Osteoblast (primary cell): ENCODE results near the gene H1-8. TPM values are rescaled to one million over a fixed set of nuclear protein-coding genes. Genes with fewer than 3 reads are reported as not detected.

Experiments
- DNase-seq: peaks from one replicate; pipeline ENCODE4 v3.0.0; 2011; ENCODE audit warnings: low spot score, mixed read lengths; ENCODE audit not compliant: insufficient read length; ENCODE audit errors: missing footprints
- H2AFZ ChIP-seq: 2 replicates; pipeline ENCODE4 v1.6.0; 2011; ENCODE audit warnings: mild to moderate bottlenecking, low read length
- H3K27ac ChIP-seq: 2 replicates; pipeline ENCODE4 v1.5.1; 2011; ENCODE audit warnings: mild to moderate bottlenecking, low read depth, low read length, moderate library complexity
- H3K27me3 ChIP-seq: 2 replicates; pipeline ENCODE4 v1.6.0; 2012; ENCODE audit warnings: mild to moderate bottlenecking, control low read depth, inconsistent platforms, low read length, moderate library complexity; ENCODE audit not compliant: insufficient read depth
- H3K36me3 ChIP-seq: 2 replicates; pipeline ENCODE4 v1.5.1; 2011; ENCODE audit warnings: mild to moderate bottlenecking, low read length, control low read depth, moderate library complexity; ENCODE audit not compliant: insufficient read depth
- H3K4me1 ChIP-seq: 2 replicates; pipeline ENCODE4 v1.5.1; 2011; ENCODE audit warnings: mild to moderate bottlenecking, low read length, control low read depth, moderate library complexity; ENCODE audit not compliant: insufficient read depth
- H3K4me2 ChIP-seq: 2 replicates; pipeline ENCODE4 v1.6.0; 2011; ENCODE audit warnings: mild to moderate bottlenecking, low read length; ENCODE audit not compliant: insufficient read depth
- H3K4me3 ChIP-seq: fragments of 200-600 bp; sonication (generic); 3 replicates; pipeline ENCODE4 v1.5.1; 2012; ENCODE audit warnings: mild to moderate bottlenecking, low read length, inconsistent platforms; ENCODE audit not compliant: insufficient read depth
- H3K79me2 ChIP-seq: 2 replicates; pipeline ENCODE4 v1.6.0; 2012; ENCODE audit warnings: mild to moderate bottlenecking, low read length, control low read depth, inconsistent platforms; ENCODE audit not compliant: insufficient read depth
- H3K9me3 ChIP-seq: 2 replicates; pipeline ENCODE4 v1.5.1; 2011; ENCODE audit warnings: low read depth, low read length, control low read depth
- H4K20me1 ChIP-seq: 2 replicates; pipeline ENCODE4 v1.6.0; 2012; ENCODE audit warnings: mild to moderate bottlenecking, low read length, control low read depth; ENCODE audit not compliant: insufficient read depth
- total RNA-seq: library from RNA; depleted of rRNA; stranded (reverse); fragments of >200 nt; gene quantifications from 2 replicates; pipeline ENCODE4 v1.2.3, GENCODE V29; 2012
- TF ChIP-seq, protein P1 (sequence below): IDR thresholded peaks from 2 replicates; pipeline ENCODE4 v1.5.1; 2011; ENCODE audit warnings: mild to moderate bottlenecking, low read depth, low read length, moderate library complexity; ENCODE audit errors: extremely low read depth

Gene H1-8
- total RNA-seq, 1 donor = not detected

GRCh38 chr3:129592381-129593131 is 49.6 kb downstream of the H1-8 start:
- no peak overlapping the region for H2AFZ ChIP-seq
- TF ChIP-seq, protein P1, sequence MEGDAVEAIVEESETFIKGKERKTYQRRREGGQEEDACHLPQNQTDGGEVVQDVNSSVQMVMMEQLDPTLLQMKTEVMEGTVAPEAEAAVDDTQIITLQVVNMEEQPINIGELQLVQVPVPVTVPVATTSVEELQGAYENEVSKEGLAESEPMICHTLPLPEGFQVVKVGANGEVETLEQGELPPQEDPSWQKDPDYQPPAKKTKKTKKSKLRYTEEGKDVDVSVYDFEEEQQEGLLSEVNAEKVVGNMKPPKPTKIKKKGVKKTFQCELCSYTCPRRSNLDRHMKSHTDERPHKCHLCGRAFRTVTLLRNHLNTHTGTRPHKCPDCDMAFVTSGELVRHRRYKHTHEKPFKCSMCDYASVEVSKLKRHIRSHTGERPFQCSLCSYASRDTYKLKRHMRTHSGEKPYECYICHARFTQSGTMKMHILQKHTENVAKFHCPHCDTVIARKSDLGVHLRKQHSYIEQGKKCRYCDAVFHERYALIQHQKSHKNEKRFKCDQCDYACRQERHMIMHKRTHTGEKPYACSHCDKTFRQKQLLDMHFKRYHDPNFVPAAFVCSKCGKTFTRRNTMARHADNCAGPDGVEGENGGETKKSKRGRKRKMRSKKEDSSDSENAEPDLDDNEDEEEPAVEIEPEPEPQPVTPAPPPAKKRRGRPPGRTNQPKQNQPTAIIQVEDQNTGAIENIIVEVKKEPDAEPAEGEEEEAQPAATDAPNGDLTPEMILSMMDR = no peak

GRCh38 chr3:129593230-129593594 is 50.2 kb downstream of the H1-8 start:
- peak overlapping the region; percentile 96 for H3K27ac ChIP-seq
- H3K4me2 ChIP-seq = peak overlapping the region; percentile 50
- H3K4me1 ChIP-seq = peaks cover 57% of the 10 kb centered on the region
- peak overlapping the region; percentile 5 for H3K4me3 ChIP-seq
- TF ChIP-seq, protein P1 = no peak
- H2AFZ ChIP-seq = peak overlapping the region; percentile 32
- H3K36me3 ChIP-seq = peaks cover 10% of the 10 kb centered on the region
- no peak for DNase-seq
- H4K20me1 ChIP-seq = peaks cover 11% of the 10 kb centered on the region
- H3K9me3 ChIP-seq = no peaks in the 10 kb centered on the region
- H3K27me3 ChIP-seq = no peaks in the 10 kb centered on the region
- H3K79me2 ChIP-seq = peaks cover 88% of the 10 kb centered on the region

More at GRCh38 chr3:129592381-129593131, 49.6 kb downstream of the H1-8 start:
- H4K20me1 ChIP-seq = peaks cover 11% of the 10 kb centered on the region
- H3K4me3 ChIP-seq = no peak overlapping the region
- peak overlapping the region; percentile 96 for H3K27ac ChIP-seq
- H3K36me3 ChIP-seq = peaks cover 11% of the 10 kb centered on the region
- H3K27me3 ChIP-seq = no peaks in the 10 kb centered on the region
- peaks cover 88% of the 10 kb centered on the region for H3K79me2 ChIP-seq
- H3K9me3 ChIP-seq = no peaks in the 10 kb centered on the region
- DNase-seq = peak; percentile 92
- H3K4me2 ChIP-seq = peak overlapping the region; percentile 50
- peaks cover 50% of the 10 kb centered on the region for H3K4me1 ChIP-seq

DNA sequence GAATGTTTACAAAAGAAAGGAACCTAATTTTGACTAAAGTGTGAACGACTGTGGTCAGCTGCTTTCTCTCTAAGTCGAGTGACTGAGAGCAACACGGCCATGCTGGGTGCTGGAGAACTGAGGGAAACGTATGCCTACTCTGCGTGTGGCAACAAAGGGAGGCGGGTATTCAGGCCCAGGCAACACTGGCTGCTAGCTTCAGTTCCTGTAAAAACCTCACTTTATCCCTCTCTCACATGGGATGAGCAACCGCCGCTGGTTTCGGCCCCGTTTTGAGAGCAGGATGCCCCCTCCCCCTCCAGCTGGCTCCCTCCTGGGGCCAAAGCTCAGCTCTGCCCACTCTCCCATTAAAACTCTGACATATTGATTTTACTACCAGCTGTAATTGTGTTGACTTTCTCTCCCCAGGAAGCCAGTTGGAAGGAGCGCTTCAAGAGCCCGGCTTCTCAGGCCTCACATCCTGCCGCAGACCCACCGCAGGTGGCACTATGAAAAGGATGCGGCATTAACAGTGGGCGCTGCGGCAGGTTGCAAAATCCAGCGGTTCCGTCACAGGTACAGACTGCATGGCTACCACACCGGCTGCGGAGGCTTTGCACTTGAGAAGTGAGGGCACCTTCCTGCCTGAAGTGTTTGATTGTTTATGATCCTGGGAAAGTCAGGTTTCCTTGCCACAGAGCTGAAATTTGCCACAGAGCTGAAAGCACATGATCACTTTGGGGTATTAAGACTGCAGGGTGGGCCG is 50.8 kb downstream of the H1-8 start:
- no peaks in the 10 kb centered on the region for H3K9me3 ChIP-seq
- peak; percentile 96 for DNase-seq
- peak overlapping the region; percentile 5 for H3K4me3 ChIP-seq
- peaks cover 11% of the 10 kb centered on the region for H4K20me1 ChIP-seq
- TF ChIP-seq, protein P1 = no peak
- H3K4me1 ChIP-seq = peaks cover 62% of the 10 kb centered on the region
- H3K27ac ChIP-seq = peak overlapping the region; percentile 96
- H3K27me3 ChIP-seq = no peaks in the 10 kb centered on the region
- peak overlapping the region; percentile 50 for H3K4me2 ChIP-seq
- peaks cover 7% of the 10 kb centered on the region for H3K36me3 ChIP-seq
- peaks cover 88% of the 10 kb centered on the region for H3K79me2 ChIP-seq
- peak overlapping the region; percentile 32 for H2AFZ ChIP-seq

- no peak for DNase-seq
- Histone ChIP-seq H2AFZ (no peak overlapping the region), H3K27me3 (no peaks in the 10 kb centered on the region), H3K9me3 (no peaks in the 10 kb centered on the region), H4K20me1 (peaks cover 13% of the 10 kb centered on the region), H3K79me2 (peaks cover 88% of the 10 kb centered on the region), H3K4me1 (peaks cover 68% of the 10 kb centered on the region), H3K36me3 (peaks cover 5% of the 10 kb centered on the region), H3K4me3 (no peak overlapping the region), H3K4me2 (peak overlapping the region; percentile 50), H3K27ac (peak overlapping the region; percentile 96)
- TF ChIP-seq, protein P1 = no peak
Measured at GRCh38 chr3:129594409-129594808, 51.4 kb downstream of the H1-8 start.
